ENCODE data around the gene IGSF10.

The IGSF10 gene

DNA sequence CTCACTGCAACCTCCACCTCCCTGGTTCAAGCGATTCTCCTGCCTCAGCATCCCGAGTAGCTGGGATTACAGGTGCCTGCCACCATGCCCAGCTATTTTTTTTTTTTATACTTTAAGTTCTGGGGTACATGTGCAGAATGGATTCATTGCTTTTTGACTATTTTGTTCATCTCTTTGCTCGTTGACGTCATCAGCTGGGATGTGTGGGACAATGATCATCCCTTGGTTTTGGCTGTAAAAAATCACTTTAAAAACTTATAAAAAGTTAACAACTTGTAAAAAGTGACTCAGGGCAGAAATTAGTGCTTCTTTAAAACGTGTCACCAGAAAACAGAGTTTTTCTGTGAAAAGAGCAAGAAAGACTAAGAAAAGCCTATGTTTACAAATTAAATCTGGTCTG is 37.8 kb downstream of the IGSF10 start:
- DNase-seq (ENCODE audit: low read depth) = no peak

DNA sequence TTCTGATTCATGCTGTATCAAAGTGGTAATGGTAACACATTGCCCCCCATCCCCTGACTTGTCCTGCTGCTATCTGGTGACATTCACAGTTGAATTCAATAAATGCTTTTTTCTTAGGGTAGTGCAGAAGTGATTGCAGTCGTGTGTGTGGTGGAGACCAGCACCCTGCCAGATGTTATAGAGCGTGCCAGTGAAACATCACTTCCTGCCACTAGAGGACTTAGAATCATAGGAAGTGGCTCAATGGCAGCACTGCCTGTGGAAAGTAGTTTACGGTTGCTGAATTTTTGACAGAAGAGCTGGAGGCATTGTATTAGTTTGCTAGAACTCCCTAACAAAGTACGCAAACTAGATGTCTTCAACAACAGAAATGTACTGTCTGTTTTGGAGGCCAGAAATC is 38.9 kb downstream of the IGSF10 start:
- DNase-seq (ENCODE audit: low read depth) = no peak

DNA sequence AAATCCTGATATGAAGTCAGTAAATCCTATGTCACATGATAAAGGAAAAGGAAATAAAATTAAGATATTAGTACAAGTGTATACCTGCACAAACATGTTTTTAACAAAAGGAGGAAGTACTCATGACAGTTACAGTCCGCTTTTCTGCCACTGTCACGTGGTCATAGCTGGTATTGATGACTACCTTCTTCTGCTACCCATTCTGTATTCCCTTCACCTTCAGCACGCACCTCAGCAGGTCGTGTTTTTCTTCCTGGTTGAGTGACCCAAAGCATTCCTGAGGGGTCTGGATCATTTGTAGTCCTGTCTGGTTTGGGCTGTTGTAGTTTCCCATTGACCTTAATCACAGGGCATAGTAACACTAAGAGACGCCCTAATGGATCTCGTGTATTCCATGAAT is 41.1 kb downstream of the IGSF10 start:
- no peak for DNase-seq (ENCODE audit: low read depth)

DNA sequence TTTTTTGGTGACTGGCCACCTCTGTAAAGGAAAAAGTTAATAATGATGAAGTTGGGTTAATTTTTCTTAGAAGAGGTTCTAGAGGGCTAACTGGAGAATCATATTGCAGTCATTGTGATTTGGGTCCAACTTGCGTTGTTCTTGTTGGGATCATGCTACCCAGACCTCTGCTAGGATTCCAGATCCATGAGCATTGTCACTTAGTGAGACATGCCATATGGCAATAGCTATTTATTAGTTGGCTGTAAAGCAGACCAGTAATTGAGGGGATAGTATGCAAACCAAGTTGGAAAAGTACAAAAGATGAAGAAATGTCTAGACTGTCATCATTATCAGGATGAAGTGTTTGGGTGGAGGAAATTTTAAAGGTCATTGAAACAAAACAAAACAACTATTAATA is 45.6 kb downstream of the IGSF10 start:
- DNase-seq (ENCODE audit: low read depth) = no peak

DNA sequence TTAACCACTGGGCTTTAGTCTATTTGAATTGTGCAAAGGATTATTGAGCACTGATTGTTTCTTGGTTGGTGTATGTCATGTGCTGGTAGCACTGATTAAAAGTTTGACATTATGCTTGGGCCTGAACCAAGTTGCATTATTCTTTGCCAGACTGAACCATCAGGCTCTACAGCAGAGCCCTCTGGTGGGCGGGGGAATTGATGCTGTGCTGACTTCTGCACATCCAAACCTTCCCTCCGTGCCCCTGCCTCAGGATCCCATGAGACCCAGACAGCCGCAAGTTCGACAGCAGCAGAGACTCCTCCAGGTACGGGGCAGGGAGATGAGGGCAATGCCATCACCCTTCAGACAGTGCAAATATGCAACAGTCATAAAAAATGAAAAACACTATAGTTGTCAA is 47.9 kb downstream of the IGSF10 start:
- DNase-seq (ENCODE audit: low read depth) = no peak
